Neural cell (in vitro differentiated cells): Measurements from ENCODE around the gene PWWP2B.

Experiments
- EZH2 ChIP-seq: fragments of 200-600, 300-800 bp; shearing (Covaris generic), sonication (generic); IDR thresholded peaks from 2 replicates; pipeline ENCODE4 v1.6.1; 2014; ENCODE audit warnings: antibody characterized with exemption, low read length, borderline replicate concordance, mild to moderate bottlenecking; ENCODE audit not compliant: insufficient read depth, poor library complexity, severe bottlenecking
- MXI1 ChIP-seq: fragments of 450-650 bp; conservative IDR thresholded peaks from 2 replicates; pipeline ENCODE4 v1.6.1; 2014; ENCODE audit warnings: antibody characterized with exemption, mild to moderate bottlenecking; ENCODE audit not compliant: poor library complexity, severe bottlenecking
- POLR2AphosphoS5 ChIP-seq: IDR thresholded peaks from 2 replicates; pipeline ENCODE4 v1.6.1; 2012
- SMC3 ChIP-seq: fragments of 450-650 bp; conservative IDR thresholded peaks from 2 replicates; pipeline ENCODE4 v1.6.1; 2014; ENCODE audit warnings: antibody characterized with exemption, mild to moderate bottlenecking, moderate library complexity; ENCODE audit not compliant: poor library complexity
- TAF1 ChIP-seq: IDR thresholded peaks from 2 replicates; pipeline ENCODE4 v1.6.1; 2012; ENCODE audit warnings: low read depth
- TF ChIP-seq, protein P1 (sequence below): fragments of 450-650 bp; IDR thresholded peaks from 2 replicates; pipeline ENCODE4 v1.5.1; 2014; ENCODE audit warnings: antibody characterized with exemption, mild to moderate bottlenecking, moderate library complexity; ENCODE audit not compliant: poor library complexity, severe bottlenecking
- TF ChIP-seq, protein P2 (sequence below): IDR thresholded peaks from 2 replicates; pipeline ENCODE4 v1.6.1; 2012; ENCODE audit warnings: borderline replicate concordance

DNA sequence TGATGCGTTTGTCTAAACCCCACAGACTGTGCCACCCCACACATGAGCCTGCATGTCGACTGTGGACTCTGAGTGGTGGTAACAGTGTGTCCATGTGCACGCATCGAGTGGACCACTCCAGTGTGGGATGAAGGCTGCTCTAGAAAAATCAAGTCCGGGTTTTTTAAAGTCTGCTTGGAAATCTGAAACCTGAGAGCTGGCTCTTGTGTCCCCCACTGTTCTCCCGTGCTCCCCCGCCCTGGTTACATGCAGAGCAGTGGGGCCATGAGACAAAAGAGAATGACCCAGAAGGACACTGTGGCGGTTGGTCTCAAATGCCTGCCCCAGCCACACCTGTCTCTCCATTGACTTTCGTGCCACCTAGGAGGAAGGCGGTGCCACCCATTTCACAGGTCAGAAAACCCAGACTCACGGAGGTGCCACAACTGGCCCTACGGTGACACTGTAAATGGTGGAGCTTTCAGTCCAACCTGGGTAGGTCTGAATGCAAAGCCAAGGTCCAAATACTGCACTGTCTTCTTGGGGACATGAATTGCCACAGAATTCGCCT is 27.3 kb upstream of the PWWP2B start:
- TF ChIP-seq POLR2AphosphoS5 (no peak), EZH2 (no peak), TAF1 (no peak), MXI1 (no peak), SMC3 (no peak)
- TF ChIP-seq, protein P1, sequence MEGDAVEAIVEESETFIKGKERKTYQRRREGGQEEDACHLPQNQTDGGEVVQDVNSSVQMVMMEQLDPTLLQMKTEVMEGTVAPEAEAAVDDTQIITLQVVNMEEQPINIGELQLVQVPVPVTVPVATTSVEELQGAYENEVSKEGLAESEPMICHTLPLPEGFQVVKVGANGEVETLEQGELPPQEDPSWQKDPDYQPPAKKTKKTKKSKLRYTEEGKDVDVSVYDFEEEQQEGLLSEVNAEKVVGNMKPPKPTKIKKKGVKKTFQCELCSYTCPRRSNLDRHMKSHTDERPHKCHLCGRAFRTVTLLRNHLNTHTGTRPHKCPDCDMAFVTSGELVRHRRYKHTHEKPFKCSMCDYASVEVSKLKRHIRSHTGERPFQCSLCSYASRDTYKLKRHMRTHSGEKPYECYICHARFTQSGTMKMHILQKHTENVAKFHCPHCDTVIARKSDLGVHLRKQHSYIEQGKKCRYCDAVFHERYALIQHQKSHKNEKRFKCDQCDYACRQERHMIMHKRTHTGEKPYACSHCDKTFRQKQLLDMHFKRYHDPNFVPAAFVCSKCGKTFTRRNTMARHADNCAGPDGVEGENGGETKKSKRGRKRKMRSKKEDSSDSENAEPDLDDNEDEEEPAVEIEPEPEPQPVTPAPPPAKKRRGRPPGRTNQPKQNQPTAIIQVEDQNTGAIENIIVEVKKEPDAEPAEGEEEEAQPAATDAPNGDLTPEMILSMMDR, result no peak
- TF ChIP-seq, protein P2, sequence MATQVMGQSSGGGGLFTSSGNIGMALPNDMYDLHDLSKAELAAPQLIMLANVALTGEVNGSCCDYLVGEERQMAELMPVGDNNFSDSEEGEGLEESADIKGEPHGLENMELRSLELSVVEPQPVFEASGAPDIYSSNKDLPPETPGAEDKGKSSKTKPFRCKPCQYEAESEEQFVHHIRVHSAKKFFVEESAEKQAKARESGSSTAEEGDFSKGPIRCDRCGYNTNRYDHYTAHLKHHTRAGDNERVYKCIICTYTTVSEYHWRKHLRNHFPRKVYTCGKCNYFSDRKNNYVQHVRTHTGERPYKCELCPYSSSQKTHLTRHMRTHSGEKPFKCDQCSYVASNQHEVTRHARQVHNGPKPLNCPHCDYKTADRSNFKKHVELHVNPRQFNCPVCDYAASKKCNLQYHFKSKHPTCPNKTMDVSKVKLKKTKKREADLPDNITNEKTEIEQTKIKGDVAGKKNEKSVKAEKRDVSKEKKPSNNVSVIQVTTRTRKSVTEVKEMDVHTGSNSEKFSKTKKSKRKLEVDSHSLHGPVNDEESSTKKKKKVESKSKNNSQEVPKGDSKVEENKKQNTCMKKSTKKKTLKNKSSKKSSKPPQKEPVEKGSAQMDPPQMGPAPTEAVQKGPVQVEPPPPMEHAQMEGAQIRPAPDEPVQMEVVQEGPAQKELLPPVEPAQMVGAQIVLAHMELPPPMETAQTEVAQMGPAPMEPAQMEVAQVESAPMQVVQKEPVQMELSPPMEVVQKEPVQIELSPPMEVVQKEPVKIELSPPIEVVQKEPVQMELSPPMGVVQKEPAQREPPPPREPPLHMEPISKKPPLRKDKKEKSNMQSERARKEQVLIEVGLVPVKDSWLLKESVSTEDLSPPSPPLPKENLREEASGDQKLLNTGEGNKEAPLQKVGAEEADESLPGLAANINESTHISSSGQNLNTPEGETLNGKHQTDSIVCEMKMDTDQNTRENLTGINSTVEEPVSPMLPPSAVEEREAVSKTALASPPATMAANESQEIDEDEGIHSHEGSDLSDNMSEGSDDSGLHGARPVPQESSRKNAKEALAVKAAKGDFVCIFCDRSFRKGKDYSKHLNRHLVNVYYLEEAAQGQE, result no peak
